Measurements from ENCODE around the gene NHS.
A peak's percentile ranks its signal among the peaks of the same experiment; 100 is the strongest.

NHS gene

GRCh38 chrX:17590892-17591740, 216.1 kb downstream of the NHS start:
- H2AFZ ChIP-seq (ENCODE audit: low read depth), result peak overlapping the region; percentile 91

GRCh38 chrX:17591741-17592110, 216.7 kb downstream of the NHS start:
- Histone ChIP-seq H3K27me3 (ENCODE audit: insufficient read depth, low read depth) (no peaks in the 10 kb centered on the region), H3K9ac (peak overlapping the region; percentile 42; the same call in 1 of the 2 replicates), H3K4me1 (ENCODE audit: low read depth, poor library complexity, severe bottlenecking) (peaks cover 41% of the 10 kb centered on the region), H2AFZ (ENCODE audit: low read depth) (peak overlapping the region; percentile 91), H4K20me1 (ENCODE audit: insufficient read depth) (no peaks in the 10 kb centered on the region), H3K79me2 (ENCODE audit: insufficient read depth, low read depth) (no peaks in the 10 kb centered on the region), H3K4me3 (IDR thresholded peaks at IDR 0.05; ENCODE audit: insufficient read depth, low read depth, low read length) (no peak overlapping the region), H3K27ac (peak overlapping the region; percentile 47), H3K4me2 (peak overlapping the region; percentile 63), H3K36me3 (ENCODE audit: insufficient read depth) (no peaks in the 10 kb centered on the region)
- TF ChIP-seq CTCF (conservative IDR thresholded peaks at IDR 0.05; ENCODE audit: low read depth, low read length), result no peak

More at GRCh38 chrX:17590892-17591740, 216.1 kb downstream of the NHS start:
- peaks cover 41% of the 10 kb centered on the region for H3K4me1 ChIP-seq (ENCODE audit: low read depth, poor library complexity, severe bottlenecking)
- H3K27ac ChIP-seq, result peak overlapping the region; percentile 47
- no peak overlapping the region for H3K4me3 ChIP-seq (IDR thresholded peaks at IDR 0.05; ENCODE audit: insufficient read depth, low read depth, low read length)
- H3K27me3 ChIP-seq (ENCODE audit: insufficient read depth, low read depth), result no peaks in the 10 kb centered on the region
- no peaks in the 10 kb centered on the region for H3K36me3 ChIP-seq (ENCODE audit: insufficient read depth)
- TF ChIP-seq CTCF (conservative IDR thresholded peaks at IDR 0.05; ENCODE audit: low read depth, low read length), result peak; percentile 78
- no peaks in the 10 kb centered on the region for H4K20me1 ChIP-seq (ENCODE audit: insufficient read depth)
- peak overlapping the region; percentile 42; the same call in 1 of the 2 replicates for H3K9ac ChIP-seq
- H3K4me2 ChIP-seq, result peak overlapping the region; percentile 63
- no peaks in the 10 kb centered on the region for H3K79me2 ChIP-seq (ENCODE audit: insufficient read depth, low read depth)

DNA sequence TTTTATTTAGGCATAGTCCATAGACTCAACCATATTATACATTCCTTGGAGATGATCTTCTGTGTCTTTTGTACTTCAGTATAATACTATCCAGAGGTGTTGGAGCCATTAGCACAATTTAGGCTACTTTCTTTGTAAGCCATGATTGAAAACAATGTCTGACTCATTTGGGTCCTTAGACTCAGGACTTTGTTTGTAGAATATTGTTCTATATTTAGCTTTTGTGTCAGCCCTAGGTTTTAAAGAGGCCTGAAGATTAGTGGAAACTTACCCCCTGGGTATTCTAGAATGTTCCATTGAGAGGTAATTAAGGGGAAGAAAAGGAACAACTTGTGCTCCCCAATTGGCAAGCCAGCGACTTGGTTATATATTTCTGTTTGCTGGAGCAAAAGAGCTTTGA, 217.1 kb downstream of the NHS start:
- no peak for TF ChIP-seq CTCF (conservative IDR thresholded peaks at IDR 0.05; ENCODE audit: low read depth, low read length)
- Histone ChIP-seq H3K9ac (no peak overlapping the region), H3K4me2 (peak overlapping the region; percentile 63)

DNA sequence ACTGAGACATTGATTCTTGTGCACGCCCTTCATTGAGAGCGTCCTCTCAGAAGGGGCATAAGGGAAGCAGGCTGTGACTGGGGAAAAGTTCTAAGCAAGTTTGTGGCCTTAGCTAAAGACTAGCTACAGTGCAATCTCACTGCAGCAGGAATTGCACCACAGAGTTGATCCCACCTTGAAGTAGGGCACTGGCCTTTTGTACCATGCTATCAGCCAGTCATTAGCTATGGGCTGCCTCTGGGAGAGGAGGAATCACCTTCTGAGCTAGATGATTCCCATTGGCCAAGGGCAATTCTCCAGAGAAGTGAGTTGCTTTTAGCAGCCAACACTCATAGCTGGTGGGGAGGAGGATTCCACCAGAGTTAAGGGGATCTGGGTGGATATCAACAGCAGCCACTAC, 219.7 kb downstream of the NHS start:
- H2AFZ ChIP-seq (ENCODE audit: low read depth), result no peak overlapping the region

More for the DNA sequence above, 217.1 kb downstream of the NHS start:
- Histone ChIP-seq H3K79me2 (ENCODE audit: insufficient read depth, low read depth) (no peaks in the 10 kb centered on the region), H3K27me3 (ENCODE audit: insufficient read depth, low read depth) (no peaks in the 10 kb centered on the region), H3K27ac (peak overlapping the region; percentile 47; the same call in 1 of the 2 replicates), H2AFZ (ENCODE audit: low read depth) (peak overlapping the region; percentile 91), H3K4me1 (ENCODE audit: low read depth, poor library complexity, severe bottlenecking) (peaks cover 41% of the 10 kb centered on the region), H3K36me3 (ENCODE audit: insufficient read depth) (no peaks in the 10 kb centered on the region), H4K20me1 (ENCODE audit: insufficient read depth) (no peaks in the 10 kb centered on the region), H3K4me3 (IDR thresholded peaks at IDR 0.05; ENCODE audit: insufficient read depth, low read depth, low read length) (no peak overlapping the region)

More for the DNA sequence above, 219.7 kb downstream of the NHS start:
- Histone ChIP-seq H3K9ac (no peak overlapping the region), H4K20me1 (ENCODE audit: insufficient read depth) (no peaks in the 10 kb centered on the region), H3K4me3 (IDR thresholded peaks at IDR 0.05; ENCODE audit: insufficient read depth, low read depth, low read length) (no peak overlapping the region), H3K27me3 (ENCODE audit: insufficient read depth, low read depth) (no peaks in the 10 kb centered on the region), H3K4me2 (no peak overlapping the region), H3K4me1 (ENCODE audit: low read depth, poor library complexity, severe bottlenecking) (peaks cover 41% of the 10 kb centered on the region), H3K27ac (no peak overlapping the region), H3K79me2 (ENCODE audit: insufficient read depth, low read depth) (no peaks in the 10 kb centered on the region), H3K36me3 (ENCODE audit: insufficient read depth) (no peaks in the 10 kb centered on the region)
- no peak for TF ChIP-seq CTCF (conservative IDR thresholded peaks at IDR 0.05; ENCODE audit: low read depth, low read length)
